Sigmoid colon (tissue), 7 donors: ENCODE measurements around the gene SCAMP1. TPM values are rescaled to one million over a fixed set of nuclear protein-coding genes. Genes with fewer than 3 reads are reported as not detected.

Experiments used
- DNase-seq: peaks from one replicate; pipeline ENCODE4 v3.0.0-alpha.2; 2019
- H3K27ac ChIP-seq, 4 donors: fragments of 200-600 bp; sonication (generic); one replicate each; pipeline ENCODE4 v1.5.1; 2016 to 2019; ENCODE audit warnings: mild to moderate bottlenecking in 1 of 4
- H3K27me3 ChIP-seq, 3 donors: fragments of 200-600 bp; sonication (generic); one replicate each; pipeline ENCODE4 v1.5.1; 2019; ENCODE audit warnings: mild to moderate bottlenecking in 1 of 3
- H3K36me3 ChIP-seq, 4 donors: fragments of 200-600 bp; sonication (generic); one replicate each; pipeline ENCODE4 v1.5.1; 2016 to 2019
- H3K4me1 ChIP-seq, 4 donors: fragments of 200-600 bp; sonication (generic); one replicate each; pipeline ENCODE4 v1.5.1; 2017 to 2019
- H3K4me3 ChIP-seq, 4 donors: fragments of 200-600 bp; sonication (generic); one replicate each; pipeline ENCODE4 v1.5.1; 2017 to 2019; ENCODE audit warnings: mild to moderate bottlenecking in 2 of 4, moderate library complexity in 1 of 4
- H3K9me3 ChIP-seq, 4 donors: fragments of 200-600 bp in 3 of 4; sonication (generic) in 3 of 4; one replicate each; pipeline versions ENCODE4 v1.5.1 to v1.6.1; 2013 to 2019
- CTCF ChIP-seq, 4 experiments: fragments of 450-650 bp in 3 of 4; fragments of 200-600 bp in 1 of 4; IDR thresholded peaks; one replicate each; pipeline ENCODE4 v1.5.1; 2016 to 2019; ENCODE audit warnings: antibody characterized with exemption in 4 of 4, mild to moderate bottlenecking in 3 of 4, moderate library complexity in 2 of 4
- EP300 ChIP-seq, 4 donors: sonication (generic); formaldehyde crosslinking; IDR thresholded peaks; one replicate each; pipeline ENCODE4 v1.6.1; 2017; ENCODE audit warnings: antibody characterized with exemption in 4 of 4
- POLR2A ChIP-seq, 2 donors: fragments of 450-650 bp; IDR thresholded peaks; one replicate each; pipeline ENCODE4 v1.6.1; 2016; ENCODE audit warnings: antibody characterized with exemption in 2 of 2, mild to moderate bottlenecking in 2 of 2, moderate library complexity in 2 of 2
- POLR2AphosphoS5 ChIP-seq, 4 donors: sonication (generic); formaldehyde crosslinking; IDR thresholded peaks; one replicate each; pipeline ENCODE4 v1.6.1; 2017; ENCODE audit warnings: antibody characterized with exemption in 4 of 4
- WGBS, 2 donors: extraction: QIAGEN DNeasy Blood & Tissue Kit; methylation state at CpG; one replicate each; pipeline ENCODE4 v1.1.7; 2013; 5-methylcytosine and 5-hydroxymethylcytosine counted together
- intact Hi-C: fragments of 100-400 bp; cut with DNase I; formaldehyde crosslinking; loops from one replicate; pipeline ENCODE4 v1.15.1; 2023
- polyA plus RNA-seq, 3 donors: library from polyadenylated mRNA; stranded (reverse); fragments of 200-250 nt; gene quantifications; one replicate each; pipeline ENCODE4 v1.2.3, GENCODE V29; 2013
- total RNA-seq, 4 donors: library from RNA; depleted of rRNA; stranded (reverse); fragments of >200 nt; gene quantifications; one replicate each; pipeline ENCODE4 v1.1.0, GENCODE V29; 2016
- donor health status: healthy with polysubstance abuse.
- donor health status: Bipolar disorder and iron deficiency.
- donor health status: healthy.

The SCAMP1 gene
- total and polyA plus RNA-seq, 7 donors = 3.9 to 45.3 (median 31.0) TPM

DNA sequence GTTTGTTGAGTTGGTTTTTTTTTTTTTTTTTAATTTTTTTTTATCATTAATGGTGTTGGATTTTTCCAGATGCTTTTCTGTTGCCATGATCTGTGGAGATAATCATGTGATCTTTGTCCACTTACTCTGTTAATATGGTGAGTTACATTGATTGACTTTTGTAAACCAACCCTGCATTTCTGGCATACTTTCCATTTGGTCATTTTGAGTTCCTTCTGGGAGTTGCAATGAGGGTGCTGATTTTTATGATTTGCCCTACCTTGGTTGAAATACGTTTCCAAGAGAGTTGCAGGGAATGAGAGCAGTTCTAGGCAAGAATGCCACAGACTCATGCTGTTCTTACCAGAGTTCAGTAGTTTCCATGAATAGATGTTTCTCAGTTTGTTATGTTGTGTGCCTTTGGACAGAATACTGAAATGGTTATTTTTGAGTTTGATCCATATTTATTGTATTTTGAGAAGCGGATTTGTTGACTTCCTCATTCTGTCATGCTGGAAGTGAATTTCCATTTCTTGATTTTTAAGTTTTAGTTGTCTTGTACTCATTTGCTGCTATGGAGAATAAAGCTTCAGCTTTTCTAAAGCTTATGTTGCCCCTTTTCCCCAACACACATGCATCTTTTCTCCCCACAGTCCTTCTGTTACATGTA, 69.0 kb downstream of the SCAMP1 start:
- intact Hi-C loops = no loop called here
- no peak for DNase-seq
- H3K9me3 ChIP-seq = no peaks in the 10 kb centered on the region
- no peak overlapping the region for H3K27ac ChIP-seq
- TF ChIP-seq POLR2AphosphoS5 (IDR thresholded peaks at IDR 0.05) (no peak), CTCF (IDR thresholded peaks at IDR 0.05) (no peak), POLR2A (IDR thresholded peaks at IDR 0.05) (no peak), EP300 (IDR thresholded peaks at IDR 0.05) (no peak)
- 92 to 94% methylated on average over 2 of the region's 2 CpGs for WGBS, 2 donors
- H3K4me3 ChIP-seq = no peak overlapping the region
- H3K27me3 ChIP-seq = no peaks in the 10 kb centered on the region
- peaks cover 0 to 8% (median 0%) of the 10 kb centered on the region in 4 donors for H3K36me3 ChIP-seq
- H3K4me1 ChIP-seq = no peaks in the 10 kb centered on the region

DNA sequence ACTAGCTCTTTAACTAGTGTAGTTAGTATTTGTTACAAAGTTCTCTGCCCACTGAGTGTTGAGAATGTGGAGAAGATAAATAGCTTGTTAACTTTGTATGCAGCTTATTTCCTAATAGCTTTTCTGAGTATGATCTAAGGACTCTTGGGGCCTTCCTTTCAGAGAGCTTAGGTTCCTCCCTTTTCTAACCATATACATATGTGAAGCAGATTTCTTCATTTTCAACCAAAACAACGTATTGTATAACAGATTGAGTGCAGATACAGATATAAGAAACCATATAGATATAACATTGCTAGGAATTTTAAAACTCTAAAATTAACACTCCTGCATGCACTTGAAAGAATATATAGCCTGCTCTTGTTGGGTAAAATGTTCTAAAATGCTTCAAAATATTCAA, 70.4 kb downstream of the SCAMP1 start:
- WGBS, 2 donors = 93% methylated on average over 1 of the region's 1 CpG
- TF ChIP-seq EP300 (IDR thresholded peaks at IDR 0.05) (no peak), CTCF (IDR thresholded peaks at IDR 0.05) (no peak), POLR2AphosphoS5 (IDR thresholded peaks at IDR 0.05) (no peak), POLR2A (IDR thresholded peaks at IDR 0.05) (no peak)
- intact Hi-C loops = no loop called here

DNA sequence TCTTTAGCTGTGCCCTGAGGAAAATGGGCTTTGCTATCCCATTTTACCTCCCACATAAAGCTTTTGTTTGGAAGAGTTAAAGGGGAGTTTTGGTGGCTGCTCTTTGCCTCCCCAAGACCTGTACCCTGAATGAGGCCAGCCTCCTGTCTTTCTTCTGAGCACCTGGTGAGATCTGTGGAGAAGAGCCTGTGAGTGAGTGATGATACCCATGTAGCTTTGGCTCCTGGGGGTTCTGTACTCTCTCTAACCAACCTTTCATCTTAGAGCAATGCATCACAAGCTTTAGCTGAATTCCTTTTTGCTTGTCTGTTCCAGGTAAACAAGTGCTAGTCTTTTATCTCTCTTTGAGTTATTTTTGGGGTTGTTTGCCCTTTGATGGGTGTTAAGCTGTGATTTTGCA, 73.6 kb downstream of the SCAMP1 start:
- Histone ChIP-seq H3K27me3 (no peaks in the 10 kb centered on the region), H3K4me3 (no peak overlapping the region), H3K36me3 (peaks cover 0 to 1% (median 0%) of the 10 kb centered on the region in 4 donors), H3K9me3 (no peaks in the 10 kb centered on the region), H3K27ac (no peak overlapping the region), H3K4me1 (no peaks in the 10 kb centered on the region)
- TF ChIP-seq POLR2A (IDR thresholded peaks at IDR 0.05) (no peak), CTCF (IDR thresholded peaks at IDR 0.05) (no peak), EP300 (IDR thresholded peaks at IDR 0.05) (no peak), POLR2AphosphoS5 (IDR thresholded peaks at IDR 0.05) (no peak)
- intact Hi-C loops = no loop called here
- DNase-seq = no peak

More for the DNA sequence above, 70.4 kb downstream of the SCAMP1 start:
- Histone ChIP-seq H3K27me3 (no peaks in the 10 kb centered on the region), H3K36me3 (peaks cover 0 to 6% (median 0%) of the 10 kb centered on the region in 4 donors), H3K27ac (no peak overlapping the region), H3K9me3 (no peaks in the 10 kb centered on the region), H3K4me1 (no peaks in the 10 kb centered on the region), H3K4me3 (no peak overlapping the region)
- no peak for DNase-seq

- intact Hi-C loops = no loop called here
- peaks cover 0 to 7% (median 2%) of the 10 kb centered on the region in 4 donors for H3K36me3 ChIP-seq
- no peaks in the 10 kb centered on the region for H3K27me3 ChIP-seq
- 82 to 90% methylated on average over 3 of the region's 3 CpGs for WGBS, 2 donors
- no peaks in the 10 kb centered on the region for H3K9me3 ChIP-seq
- no peak for DNase-seq
- H3K27ac ChIP-seq = no peak overlapping the region
- TF ChIP-seq POLR2A (IDR thresholded peaks at IDR 0.05) (no peak), EP300 (IDR thresholded peaks at IDR 0.05) (no peak), POLR2AphosphoS5 (IDR thresholded peaks at IDR 0.05) (no peak), CTCF (IDR thresholded peaks at IDR 0.05) (no peak)
- H3K4me1 ChIP-seq = no peaks in the 10 kb centered on the region
- H3K4me3 ChIP-seq = no peak overlapping the region
These were observed 87.5 kb downstream of the SCAMP1 start for GRCh38 chr5:78447775-78448424.
